GM20000 (cell line): ENCODE results near the gene HGS.
A peak's percentile ranks its signal among the peaks of the same experiment; 100 is the strongest.

Source experiments
- DNase-seq: peaks from one replicate; pipeline ENCODE4 v3.0.0; 2012; ENCODE audit warnings: low spot score
- TF ChIP-seq, protein P1 (sequence below): IDR thresholded peaks from 2 replicates; pipeline ENCODE4 v1.5.1; 2012; ENCODE audit warnings: mild to moderate bottlenecking, control low read depth; ENCODE audit errors: extremely low read depth, missing control alignments

The HGS gene

GRCh38 chr17:81726004-81726403 lies 42.2 kb downstream of the HGS start:
- TF ChIP-seq, protein P1, sequence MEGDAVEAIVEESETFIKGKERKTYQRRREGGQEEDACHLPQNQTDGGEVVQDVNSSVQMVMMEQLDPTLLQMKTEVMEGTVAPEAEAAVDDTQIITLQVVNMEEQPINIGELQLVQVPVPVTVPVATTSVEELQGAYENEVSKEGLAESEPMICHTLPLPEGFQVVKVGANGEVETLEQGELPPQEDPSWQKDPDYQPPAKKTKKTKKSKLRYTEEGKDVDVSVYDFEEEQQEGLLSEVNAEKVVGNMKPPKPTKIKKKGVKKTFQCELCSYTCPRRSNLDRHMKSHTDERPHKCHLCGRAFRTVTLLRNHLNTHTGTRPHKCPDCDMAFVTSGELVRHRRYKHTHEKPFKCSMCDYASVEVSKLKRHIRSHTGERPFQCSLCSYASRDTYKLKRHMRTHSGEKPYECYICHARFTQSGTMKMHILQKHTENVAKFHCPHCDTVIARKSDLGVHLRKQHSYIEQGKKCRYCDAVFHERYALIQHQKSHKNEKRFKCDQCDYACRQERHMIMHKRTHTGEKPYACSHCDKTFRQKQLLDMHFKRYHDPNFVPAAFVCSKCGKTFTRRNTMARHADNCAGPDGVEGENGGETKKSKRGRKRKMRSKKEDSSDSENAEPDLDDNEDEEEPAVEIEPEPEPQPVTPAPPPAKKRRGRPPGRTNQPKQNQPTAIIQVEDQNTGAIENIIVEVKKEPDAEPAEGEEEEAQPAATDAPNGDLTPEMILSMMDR = no peak
- no peak for DNase-seq

DNA sequence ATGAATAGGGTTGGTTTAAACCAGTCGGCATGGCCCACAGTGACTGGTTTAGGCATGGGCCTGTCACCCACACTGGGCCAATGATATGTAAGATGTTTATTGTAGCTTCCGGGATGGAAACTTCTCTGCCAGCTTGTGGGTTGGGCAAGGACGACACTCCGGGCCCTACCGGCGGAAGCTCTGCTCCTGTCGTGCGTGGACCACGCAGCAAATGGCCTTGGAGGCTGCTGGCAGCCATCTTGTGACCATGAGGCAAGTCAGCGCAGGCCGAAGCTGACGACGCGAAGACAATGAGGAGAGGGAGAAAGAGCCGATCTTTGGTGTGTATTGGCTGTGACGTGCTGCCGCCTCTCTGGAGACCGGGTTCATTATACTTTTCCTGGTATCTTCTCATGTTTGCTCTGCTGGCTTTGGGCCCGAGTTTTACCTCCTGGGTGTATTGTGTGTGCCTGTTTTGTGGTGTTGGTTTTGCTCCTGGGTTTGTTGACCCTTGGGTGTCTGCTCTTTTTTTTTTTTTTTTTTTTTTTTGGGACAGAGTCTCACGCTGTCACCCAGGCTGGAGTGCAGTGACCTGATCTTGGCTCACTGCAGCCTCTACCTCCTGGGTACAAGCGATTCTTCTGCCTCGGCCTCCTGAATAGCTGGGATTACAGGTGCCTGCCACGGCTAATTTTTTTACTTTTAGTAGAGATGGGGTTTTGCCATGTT lies 43.7 kb downstream of the HGS start:
- DNase-seq = no peak
- TF ChIP-seq, protein P1 = no peak

DNA sequence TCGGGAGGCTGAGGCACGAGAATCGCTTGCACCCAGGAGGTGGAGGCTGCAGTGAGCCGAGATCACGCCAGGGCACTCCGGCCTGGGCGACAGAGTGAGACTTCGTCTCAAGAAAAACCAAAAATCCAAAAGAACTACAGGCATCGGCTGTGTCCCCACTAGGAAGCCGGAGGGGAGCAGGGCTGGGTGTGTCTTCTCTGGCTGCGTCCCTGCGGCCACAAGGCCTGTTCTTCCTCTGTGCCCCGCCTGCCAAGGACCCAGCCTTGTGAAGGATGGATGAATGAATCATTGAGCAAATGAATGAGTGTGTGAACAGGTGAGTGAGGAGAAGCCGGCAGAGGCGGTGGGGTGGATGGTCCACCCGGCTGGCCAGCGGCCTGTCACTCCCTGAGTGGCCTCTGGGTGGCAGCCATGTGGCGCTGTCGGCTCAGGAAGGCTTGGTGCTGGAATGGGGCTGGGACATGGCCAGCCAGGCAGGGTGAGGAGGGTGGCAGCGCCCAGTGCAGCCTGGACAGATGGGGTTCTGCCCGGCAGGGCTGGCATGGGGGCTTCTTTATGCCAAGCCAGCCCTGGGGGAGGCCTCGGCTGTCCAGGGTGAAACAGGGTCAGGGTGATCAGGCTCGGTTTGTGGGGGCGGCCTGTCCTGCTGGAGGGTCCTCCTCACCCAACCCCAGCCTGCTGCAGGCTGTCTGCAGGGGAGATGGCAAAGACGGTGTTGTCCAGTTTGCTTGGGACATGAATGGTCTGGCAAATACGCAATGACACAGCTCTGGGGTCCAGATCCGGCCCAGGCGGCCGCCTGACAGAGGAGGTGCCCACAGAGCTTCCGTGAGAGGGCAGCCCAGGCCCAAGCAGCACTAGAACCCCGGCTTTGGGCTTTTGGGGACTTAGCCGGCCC lies 49.9 kb downstream of the HGS start:
- TF ChIP-seq, protein P1 = peak; percentile 91
- peak; percentile 94 for DNase-seq

DNA sequence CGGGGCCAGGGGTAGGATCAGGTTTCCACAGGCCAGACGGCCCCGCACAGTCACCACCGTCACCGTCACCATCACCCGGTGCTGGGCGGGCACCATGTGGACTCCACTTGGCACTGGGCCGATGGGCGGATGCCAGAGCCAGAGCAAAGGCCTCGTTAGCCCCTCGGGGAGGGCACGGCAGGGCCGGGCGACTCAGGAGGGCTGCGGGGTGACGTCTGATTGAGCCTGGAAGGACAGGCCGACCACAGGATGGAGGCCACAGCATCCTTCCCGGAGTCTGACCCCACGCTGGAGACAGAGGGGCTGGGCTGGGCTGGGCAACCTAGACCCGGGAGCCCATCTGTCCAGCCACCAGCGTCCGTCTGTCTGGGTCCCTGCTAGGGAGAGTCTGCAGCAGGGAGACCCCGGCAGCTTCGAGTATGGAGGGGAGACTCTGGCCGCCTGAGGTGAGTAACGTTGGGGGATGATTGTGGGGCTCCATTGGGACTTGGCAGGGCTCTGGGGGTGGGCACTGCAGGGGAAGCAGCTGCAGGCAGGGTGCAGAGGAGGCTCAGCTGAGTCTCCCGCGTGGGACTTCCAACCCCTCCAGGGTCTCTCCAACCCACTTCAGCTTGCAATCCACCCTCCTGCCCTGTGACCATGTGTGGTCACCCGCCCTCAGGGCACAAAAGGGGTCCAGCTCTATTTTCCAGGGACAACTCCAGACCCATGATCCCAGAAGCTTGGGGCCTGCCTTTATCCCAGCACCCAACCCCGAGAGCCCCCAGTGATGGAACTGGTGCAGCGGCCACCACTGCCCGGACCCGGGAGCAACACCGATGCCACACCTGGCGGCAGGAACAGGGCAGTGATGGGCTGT lies 50.8 kb downstream of the HGS start:
- TF ChIP-seq, protein P1 = no peak
- DNase-seq = no peak

GRCh38 chr17:81735264-81736102 lies 51.7 kb downstream of the HGS start:
- DNase-seq = peak; percentile 74
- TF ChIP-seq, protein P1 = no peak

DNA sequence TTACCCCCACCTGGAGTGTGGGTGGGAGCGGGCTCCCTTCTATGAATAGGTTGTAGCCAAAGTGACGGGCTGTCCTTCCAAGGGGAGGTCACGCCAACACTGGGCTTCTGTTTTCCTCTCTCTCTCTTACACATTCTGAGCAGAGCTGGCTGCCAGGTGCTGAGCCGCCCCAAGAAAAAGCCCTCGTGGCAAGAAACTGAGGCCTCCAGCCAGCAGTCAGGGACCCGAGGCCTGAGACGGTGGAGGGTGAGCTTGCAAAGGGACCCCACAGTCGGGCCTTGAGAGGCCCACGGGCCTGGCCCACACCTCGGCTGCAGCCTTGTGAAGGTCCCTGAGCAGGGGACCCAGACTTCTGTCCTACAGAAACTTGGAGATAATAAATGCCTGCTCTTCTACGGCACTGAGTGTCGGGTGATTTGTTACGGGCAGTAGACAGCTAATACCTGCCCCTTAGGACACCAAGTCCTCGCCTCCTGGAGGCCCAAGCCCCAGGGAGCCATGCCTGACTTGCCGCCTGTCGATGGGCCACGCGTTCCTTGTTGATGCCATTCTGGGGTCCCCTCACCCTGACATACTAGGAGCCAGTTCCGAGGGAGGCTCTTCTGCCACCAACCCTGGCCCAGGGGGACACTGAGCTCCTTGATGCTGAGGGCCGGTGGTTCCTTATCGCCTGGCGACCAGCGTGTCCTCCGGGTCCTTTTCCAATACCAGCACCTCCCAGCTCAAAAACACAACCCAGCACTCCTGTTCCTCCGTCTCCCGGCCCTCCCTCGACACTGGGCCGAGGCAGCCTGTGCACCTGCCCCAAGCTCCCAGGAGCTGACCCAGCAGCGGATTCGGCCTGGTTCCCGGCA lies 54.4 kb downstream of the HGS start:
- no peak for DNase-seq
- TF ChIP-seq, protein P1 = no peak
